ENCODE measurements around the gene NFIX.
A peak's percentile ranks its signal among the peaks of the same experiment; 100 is the strongest.
"Not testable (repeated sequence)": the region's sequence is repeated elsewhere in the genome, so short reads cannot be mapped to it uniquely, and the experiment has no call there.

NFIX gene

GRCh38 chr19:12994701-12995595 is at the start of gene NFIX:
Gene NFIX, plus strand, starts transcription at chr19:12995475. Its CDS starts 363 bp downstream, at chr19:12995838.
- DNase-seq = peak; percentile 86

- peak; percentile 98 for DNase-seq
These were observed 49.7 kb upstream of the NFIX start, which contains the start of gene RAD23A for GRCh38 chr19:12945479-12946091. Gene RAD23A, plus strand, starts transcription at chr19:12945862. Its CDS starts 87 bp downstream, at chr19:12945949.

- peak; percentile 84 for DNase-seq
These were observed 49.1 kb upstream of the NFIX start for GRCh38 chr19:12946092-12946721.

GRCh38 chr19:12946731-12947496 is 48.4 kb upstream of the NFIX start:
- DNase-seq = no peak

- no peak for DNase-seq
These were observed 47.3 kb upstream of the NFIX start for GRCh38 chr19:12947702-12948611.

GRCh38 chr19:12948612-12949362 is 46.5 kb upstream of the NFIX start:
- no peak for DNase-seq

GRCh38 chr19:12949363-12950283 is 45.7 kb upstream of the NFIX start:
- no peak for DNase-seq

GRCh38 chr19:12952050-12952449 is 43.2 kb upstream of the NFIX start:
- not testable (repeated sequence) for DNase-seq

- peak; percentile 58 for DNase-seq
These were observed 42.7 kb upstream of the NFIX start for GRCh38 chr19:12952488-12953137.

GRCh38 chr19:12953138-12953798 is 42.0 kb upstream of the NFIX start:
- DNase-seq = peak; percentile 83

- DNase-seq = no peak
These were observed 41.3 kb upstream of the NFIX start for GRCh38 chr19:12953799-12954611.

GRCh38 chr19:12954612-12954962 is 40.7 kb upstream of the NFIX start:
- DNase-seq = no peak

GRCh38 chr19:12955575-12955974 is 39.7 kb upstream of the NFIX start:
- DNase-seq = not testable (repeated sequence)

GRCh38 chr19:12955996-12956395 is 39.3 kb upstream of the NFIX start:
- no peak for DNase-seq

GRCh38 chr19:12956446-12957388 is 38.6 kb upstream of the NFIX start, which contains the start of gene GADD45GIP1:
Gene GADD45GIP1, minus strand, starts transcription at chr19:12957223. Its CDS starts 11 bp downstream, at chr19:12957212.
- peak; percentile 86 for DNase-seq

GRCh38 chr19:12957389-12957952 is 37.8 kb upstream of the NFIX start:
- not testable (repeated sequence) for DNase-seq
